Esophagus muscularis mucosa (tissue), 3 donors: ENCODE results near the gene WFDC12.

Experiments used
- CTCF ChIP-seq, 3 experiments: fragments of 200-600 bp in 2 of 3; fragments of 450-650 bp in 1 of 3; sonication (generic) in 2 of 3; IDR thresholded peaks; one replicate each; pipeline ENCODE4 v1.5.1; 2017 to 2019; ENCODE audit warnings: antibody characterized with exemption in 3 of 3, mild to moderate bottlenecking in 2 of 3, moderate library complexity in 1 of 3
- EP300 ChIP-seq: sonication (generic); formaldehyde crosslinking; IDR thresholded peaks from one replicate; pipeline ENCODE4 v1.6.1; 2017; ENCODE audit warnings: antibody characterized with exemption

DNA sequence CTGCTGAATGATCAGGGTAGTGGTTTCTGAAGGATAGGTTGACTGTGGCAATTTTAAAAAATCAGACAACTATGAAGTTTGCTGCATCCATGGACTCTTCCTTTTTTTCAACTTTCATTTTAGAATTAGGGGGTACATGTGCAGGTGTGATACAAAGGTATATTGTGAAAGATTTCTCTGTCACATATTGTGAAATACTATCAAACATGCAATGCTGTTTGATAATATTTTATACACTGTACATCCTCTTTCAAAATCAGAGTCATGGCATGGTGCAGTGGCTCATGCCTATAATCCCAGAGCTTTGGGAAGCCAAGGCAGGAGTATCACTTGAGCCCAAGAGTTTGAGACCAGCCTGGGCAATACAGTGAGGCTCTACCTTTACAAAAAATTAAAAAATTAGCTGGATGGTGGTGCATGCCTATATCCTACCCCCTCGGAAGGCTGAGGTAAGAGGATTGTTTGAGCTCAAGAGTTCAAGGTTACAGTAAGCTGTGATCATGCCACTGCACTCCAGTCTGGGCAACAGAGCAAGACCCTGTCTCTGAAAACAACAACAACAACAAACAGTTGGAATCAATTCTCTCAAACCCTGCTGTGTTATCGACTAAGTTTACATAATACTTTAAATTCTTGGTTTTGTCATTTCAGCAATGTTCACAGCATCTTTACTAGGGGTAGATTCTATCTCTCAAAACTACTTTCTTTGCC is 4.6 kb downstream of the WFDC12 start:
- TF ChIP-seq CTCF (IDR thresholded peaks at IDR 0.05) (no peak), EP300 (no peak)
